ENCODE results near the gene FKBP14.

Gene FKBP14

DNA sequence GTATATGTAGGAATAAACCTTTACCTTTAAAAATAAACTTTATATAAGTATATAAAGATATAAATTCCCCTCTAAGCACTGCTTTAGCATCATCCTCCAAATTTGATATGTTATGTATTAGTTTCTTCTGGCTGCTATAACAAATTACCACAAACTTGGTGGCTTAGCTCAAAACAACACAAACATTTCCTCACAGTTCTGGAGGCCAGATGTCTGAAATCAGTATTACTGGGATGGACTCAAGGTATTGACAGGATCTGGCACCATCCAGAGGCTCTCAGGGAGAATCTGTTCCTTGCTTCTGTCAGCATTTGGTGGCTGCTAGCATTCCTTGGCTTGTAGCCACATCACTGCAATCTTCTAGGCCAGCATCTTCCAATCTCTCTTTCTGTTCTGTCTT, 30.2 kb downstream of the FKBP14 start:
- DNase-seq (ENCODE audit: low read depth), result peak; percentile 6
- TF ChIP-seq, protein P1, sequence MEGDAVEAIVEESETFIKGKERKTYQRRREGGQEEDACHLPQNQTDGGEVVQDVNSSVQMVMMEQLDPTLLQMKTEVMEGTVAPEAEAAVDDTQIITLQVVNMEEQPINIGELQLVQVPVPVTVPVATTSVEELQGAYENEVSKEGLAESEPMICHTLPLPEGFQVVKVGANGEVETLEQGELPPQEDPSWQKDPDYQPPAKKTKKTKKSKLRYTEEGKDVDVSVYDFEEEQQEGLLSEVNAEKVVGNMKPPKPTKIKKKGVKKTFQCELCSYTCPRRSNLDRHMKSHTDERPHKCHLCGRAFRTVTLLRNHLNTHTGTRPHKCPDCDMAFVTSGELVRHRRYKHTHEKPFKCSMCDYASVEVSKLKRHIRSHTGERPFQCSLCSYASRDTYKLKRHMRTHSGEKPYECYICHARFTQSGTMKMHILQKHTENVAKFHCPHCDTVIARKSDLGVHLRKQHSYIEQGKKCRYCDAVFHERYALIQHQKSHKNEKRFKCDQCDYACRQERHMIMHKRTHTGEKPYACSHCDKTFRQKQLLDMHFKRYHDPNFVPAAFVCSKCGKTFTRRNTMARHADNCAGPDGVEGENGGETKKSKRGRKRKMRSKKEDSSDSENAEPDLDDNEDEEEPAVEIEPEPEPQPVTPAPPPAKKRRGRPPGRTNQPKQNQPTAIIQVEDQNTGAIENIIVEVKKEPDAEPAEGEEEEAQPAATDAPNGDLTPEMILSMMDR (conservative IDR thresholded peaks at IDR 0.05; ENCODE audit: low read depth, low read length), result no peak
- H3K4me3 ChIP-seq (ENCODE audit: low read depth, low read length), result no peak overlapping the region

DNA sequence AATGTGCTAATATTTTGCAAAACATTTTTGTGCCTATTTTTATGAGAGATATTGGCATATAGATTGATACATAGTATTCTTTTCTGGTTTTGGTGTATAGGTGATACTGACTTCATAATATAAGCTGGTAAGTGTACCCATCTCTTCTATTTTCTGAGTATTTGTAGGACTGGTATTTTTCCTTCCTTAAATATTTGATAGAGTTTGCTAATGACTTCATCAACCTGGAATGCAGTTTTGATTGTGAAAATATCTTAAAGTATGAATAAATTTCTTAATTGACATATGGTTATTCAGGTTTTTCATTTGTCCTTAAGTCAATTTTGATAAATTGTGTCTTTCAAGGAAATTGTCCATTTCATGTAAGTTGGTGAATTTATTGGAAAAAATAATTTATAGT, 30.9 kb downstream of the FKBP14 start:
- DNase-seq (ENCODE audit: low read depth), result peak; percentile 29
- no peak overlapping the region for H3K4me3 ChIP-seq (ENCODE audit: low read depth, low read length)
- TF ChIP-seq, protein P1 (conservative IDR thresholded peaks at IDR 0.05; ENCODE audit: low read depth, low read length), result no peak

DNA sequence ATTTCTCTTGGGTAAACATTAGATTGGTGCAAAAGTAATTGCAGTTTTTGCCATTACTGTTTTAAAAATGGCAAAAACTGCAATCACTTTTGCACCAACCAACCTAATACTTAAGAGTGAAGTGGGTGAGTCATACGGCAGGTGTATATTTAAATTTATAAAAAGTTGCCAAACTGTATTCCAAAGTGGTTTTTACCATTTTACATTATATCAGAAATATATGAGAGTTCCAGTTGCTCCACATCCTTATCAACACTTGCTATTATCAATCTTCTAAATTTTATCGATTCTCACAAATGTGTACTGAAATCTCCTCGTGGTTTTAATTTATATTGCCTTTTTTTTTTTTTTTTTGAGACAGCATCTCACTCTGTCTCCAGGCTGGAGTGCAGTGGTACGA, 33.4 kb downstream of the FKBP14 start:
- DNase-seq (ENCODE audit: low read depth), result no peak
- no peak overlapping the region for H3K4me3 ChIP-seq (ENCODE audit: low read depth, low read length)
- TF ChIP-seq, protein P1 (conservative IDR thresholded peaks at IDR 0.05; ENCODE audit: low read depth, low read length), result no peak

DNA sequence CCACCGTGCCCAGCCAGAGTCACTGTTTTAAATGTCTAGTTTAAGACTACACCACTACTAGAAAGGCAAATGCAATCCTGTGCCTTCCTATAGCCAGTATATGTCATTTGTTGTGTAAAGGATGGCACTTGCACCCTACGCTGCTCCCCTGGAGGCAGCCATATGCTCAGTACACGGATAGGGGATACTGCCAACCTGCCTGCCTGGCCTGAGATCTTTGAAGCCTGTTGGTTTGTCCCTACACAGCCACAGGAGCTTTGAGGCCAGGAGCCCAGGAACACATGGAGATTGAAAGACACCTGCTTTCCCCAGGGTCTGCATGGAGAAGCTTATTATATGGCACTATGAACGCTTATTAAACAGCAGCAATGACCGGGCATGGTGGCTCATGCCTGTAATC, 34.6 kb downstream of the FKBP14 start:
- no peak overlapping the region for H3K4me3 ChIP-seq (ENCODE audit: low read depth, low read length)
- DNase-seq (ENCODE audit: low read depth), result no peak
- TF ChIP-seq, protein P1 (conservative IDR thresholded peaks at IDR 0.05; ENCODE audit: low read depth, low read length), result no peak

DNA sequence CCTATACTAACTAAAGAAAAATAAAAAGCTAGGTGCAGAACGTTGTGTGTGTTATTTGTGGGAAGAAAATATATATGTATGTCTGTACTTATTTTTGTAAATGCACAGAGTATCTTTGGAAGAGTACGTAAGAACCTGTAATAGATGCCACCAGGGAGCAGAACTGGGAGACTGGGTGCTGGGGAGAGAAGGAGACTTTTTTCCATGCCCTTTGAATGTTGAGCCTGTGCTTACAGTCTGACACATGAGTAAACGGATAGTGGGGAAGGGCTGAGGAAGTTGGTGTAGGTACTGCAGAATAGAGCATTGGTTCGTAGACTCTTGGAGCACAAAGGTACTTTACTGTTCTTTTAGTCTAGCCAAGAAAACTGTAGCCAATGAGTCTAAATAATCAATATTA, 35.6 kb downstream of the FKBP14 start:
- TF ChIP-seq, protein P1 (conservative IDR thresholded peaks at IDR 0.05; ENCODE audit: low read depth, low read length), result no peak
- H3K4me3 ChIP-seq (ENCODE audit: low read depth, low read length), result no peak overlapping the region
- DNase-seq (ENCODE audit: low read depth), result no peak

DNA sequence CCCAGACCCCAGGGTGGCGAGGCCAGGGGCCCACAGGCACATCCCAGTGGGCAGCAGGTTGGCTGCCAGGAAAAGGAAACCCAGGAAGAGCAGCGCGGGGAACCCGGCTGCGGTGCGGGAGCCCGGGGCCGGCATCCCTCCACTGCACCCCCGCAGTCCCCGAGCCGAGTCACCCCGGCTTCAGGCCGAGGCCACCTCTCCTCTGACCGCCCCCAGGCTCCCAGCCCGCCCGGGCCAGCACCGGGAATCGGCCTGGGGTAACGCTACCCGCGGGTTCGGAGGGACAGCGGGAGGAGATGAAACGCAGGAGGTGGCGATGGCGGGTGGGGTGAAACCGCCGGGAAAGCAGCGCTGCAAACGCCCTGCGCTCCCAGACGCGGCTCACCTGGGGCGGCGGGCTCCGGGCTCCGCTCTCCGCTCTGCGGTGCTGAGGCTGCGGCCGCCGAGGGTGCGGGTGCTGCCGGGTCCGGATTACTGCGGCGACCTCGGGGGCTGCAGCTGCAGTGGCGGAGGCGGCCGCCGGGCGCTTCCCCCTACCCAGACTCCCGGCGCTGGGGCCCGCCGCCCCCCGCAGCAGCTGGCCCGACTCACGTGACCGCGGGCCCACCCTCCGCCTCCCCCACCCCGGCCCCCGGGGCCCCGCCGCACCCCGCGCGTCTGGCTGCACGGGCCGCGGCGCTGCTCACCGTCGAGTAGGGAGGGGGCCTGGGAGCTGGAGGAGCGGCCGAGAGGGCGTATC, 37.1 kb downstream of the FKBP14 start, which contains the start of gene SCRN1:
Gene SCRN1, minus strand, starts transcription at position 545 of the 739 bp plus-strand sequence. CDS start 20,734 bp downstream, outside the sequence.
- TF ChIP-seq, protein P1 (conservative IDR thresholded peaks at IDR 0.05; ENCODE audit: low read depth, low read length), result no peak
- peak; percentile 34 for DNase-seq (ENCODE audit: low read depth)
- peak within 1 kb of the TSS; percentile 90 for H3K4me3 ChIP-seq (ENCODE audit: low read depth, low read length)

Measured in choroid plexus epithelial cell (primary cell).